K562 (cell line): Measurements from ENCODE around the gene CFD. TPM values are rescaled to one million over a fixed set of nuclear protein-coding genes. Genes with fewer than 3 reads are reported as not detected.

Source experiments
- ATAC-seq: fragments of 200-7000 bp; cut with Tn5 transposase; 3 replicates; pipeline ENCODE4 v1.9.1; 2020; ENCODE audit warnings: moderate library complexity
- BruUV-seq: library from RNA; stranded (reverse); fragments of 400-500 nt; replicated peaks from 2 replicates; lab custom pipeline; 2021; lab: Mats Ljungman, UMichigan
- CTCF ChIA-PET: fragments of 300-600 bp; formaldehyde crosslinking; extraction: SDS; loops from one replicate; lab custom pipeline; 2021; ENCODE audit warnings: low intra/inter-chr PET ratio; lab: Yijun Ruan, JAX
- POLR2A ChIA-PET: fragments of 300-600, 350-650 bp; sonication (Branson Sonifier 250); formaldehyde crosslinking; extraction: SDS; loops from one replicate; lab custom pipeline; 2021; ENCODE audit warnings: antibody characterized with exemption, inconsistent platforms; lab: Yijun Ruan, JAX
- DNase-seq, 4 experiments: peaks; one replicate each; pipeline versions ENCODE4 v3.0.0 to v3.0.0-alpha.2; 2011 to 2018; ENCODE audit warnings: low spot score in 3 of 4, mixed read lengths in 3 of 4; ENCODE audit errors: extremely low read depth in 1 of 4
- FAIRE-seq: peaks from 2 replicates; lab custom pipeline; 2011; peaks lifted over from hg19 to GRCh38; lab: Jason Lieb, UNC
- H2AFZ ChIP-seq: 2 replicates; pipeline ENCODE4 v1.6.0; 2011; ENCODE audit warnings: low read depth, low read length, control low read depth, inconsistent platforms
- H3K27ac ChIP-seq: fragments of 200-600 bp; 3 replicates; pipeline ENCODE4 v1.8.0; 2011; ENCODE audit warnings: low read depth, mild to moderate bottlenecking, control low read depth, inconsistent platforms, low read length, moderate library complexity, mixed read lengths; ENCODE audit errors: extremely low read depth
- H3K27me3 ChIP-seq, 2 experiments: fragments of 300-600 bp in 1 of 2; 2 replicates in 1 of 2; 3 replicates in 1 of 2; pipeline versions ENCODE4 v1.6.0 to v1.8.0; 2011; ENCODE audit warnings: inconsistent platforms in 2 of 2, low read length in 2 of 2, mild to moderate bottlenecking in 1 of 2, mixed read lengths in 1 of 2, moderate library complexity in 1 of 2; ENCODE audit not compliant: control insufficient read depth in 2 of 2, insufficient read depth in 2 of 2
- H3K36me3 ChIP-seq: fragments of 300-600 bp; 3 replicates; pipeline ENCODE4 v1.8.0; 2011; ENCODE audit warnings: mild to moderate bottlenecking, low read length, inconsistent platforms; ENCODE audit not compliant: control insufficient read depth, insufficient read depth
- H3K4me1 ChIP-seq, 2 experiments: fragments of 200-600 bp in 1 of 2; replicated peaks in 1 of 2; 2 replicates in 1 of 2; 3 replicates in 1 of 2; pipeline versions ENCODE4 v1.5.1 to v1.8.0; 2011; ENCODE audit warnings: inconsistent platforms in 2 of 2, low read length in 2 of 2, mild to moderate bottlenecking in 1 of 2, mixed read lengths in 1 of 2, moderate library complexity in 1 of 2; ENCODE audit not compliant: control insufficient read depth in 2 of 2, insufficient read depth in 2 of 2
- H3K4me2 ChIP-seq: 2 replicates; pipeline ENCODE4 v1.6.1; 2011; ENCODE audit warnings: low read length, control low read depth, inconsistent platforms, mixed read lengths; ENCODE audit not compliant: insufficient read depth
- H3K4me3 ChIP-seq: fragments of 200-600 bp; sonication (generic), shearing (Covaris generic); 2 replicates; pipeline ENCODE4 v1.5.1; 2016; ENCODE audit warnings: control low read depth, inconsistent platforms
- H3K79me2 ChIP-seq: fragments of 200-600 bp; 3 replicates; pipeline ENCODE4 v1.8.0; 2011; ENCODE audit warnings: low read length, inconsistent platforms; ENCODE audit not compliant: control insufficient read depth, insufficient read depth
- H3K9ac ChIP-seq, 2 experiments: 2 replicates each; pipeline versions ENCODE4 v1.6.0 to v1.6.1; 2011; ENCODE audit warnings: low read depth in 2 of 2, low read length in 2 of 2, control low read depth in 1 of 2, inconsistent platforms in 1 of 2, mild to moderate bottlenecking in 1 of 2, mixed read lengths in 1 of 2; ENCODE audit not compliant: insufficient read depth in 1 of 2
- H3K9me1 ChIP-seq: one replicate; pipeline ENCODE4 v1.6.0; 2011; ENCODE audit warnings: inconsistent platforms, mild to moderate bottlenecking, low read length, moderate library complexity; ENCODE audit not compliant: control insufficient read depth, insufficient read depth
- H3K9me3 ChIP-seq: replicated peaks from 2 replicates; pipeline ENCODE4 v1.5.1; 2011; ENCODE audit warnings: low read depth, low read length, inconsistent platforms; ENCODE audit not compliant: control insufficient read depth, insufficient read depth
- H4K20me1 ChIP-seq: replicated peaks from 2 replicates; pipeline ENCODE4 v1.6.1; 2011; ENCODE audit warnings: low read length, inconsistent platforms, mixed read lengths; ENCODE audit not compliant: control insufficient read depth, insufficient read depth
- ATF6 ChIP-seq: sonication (generic); formaldehyde crosslinking; IDR thresholded peaks from 2 replicates; pipeline ENCODE4 v1.4.0; 2020; ENCODE audit warnings: mild to moderate bottlenecking, missing genetic modification reagents
- BCOR ChIP-seq: fragments of 450-650 bp; IDR thresholded peaks from 2 replicates; pipeline ENCODE4 v1.6.1; 2016
- CCAR2 ChIP-seq: fragments of 200-400 bp; formaldehyde crosslinking; IDR thresholded peaks from 2 replicates; pipeline ENCODE4 v1.6.1; 2017; ENCODE audit warnings: mild to moderate bottlenecking, low read depth, low read length
- ELF1 ChIP-seq: fragments of 200-800 bp; sonication (Bioruptor generic); IDR thresholded peaks from 2 replicates; pipeline ENCODE4 v1.6.1; 2016; ENCODE audit warnings: missing genetic modification characterization, missing compliant biosample characterization
- ETV6 ChIP-seq, 3 experiments: fragments of 150-350 bp in 1 of 3; sonication (generic) in 1 of 3; formaldehyde crosslinking in 1 of 3; IDR thresholded peaks; 2 replicates each; pipeline versions ENCODE4 v1.6.1 to v1.8.0; 2014 to 2022; ENCODE audit warnings: borderline replicate concordance in 2 of 3, low read depth in 2 of 3, antibody characterized with exemption in 1 of 3, low read length in 1 of 3, mild to moderate bottlenecking in 1 of 3, missing genetic modification reagents in 1 of 3
- FUS ChIP-seq: fragments of 200-400 bp; formaldehyde crosslinking; optimal IDR thresholded peaks from 2 replicates; pipeline ENCODE3; 2017; ENCODE audit warnings: low read depth, low read length
- HDAC6 ChIP-seq: IDR thresholded peaks from 2 replicates; pipeline ENCODE4 v1.6.1; 2012; ENCODE audit warnings: low read depth, mild to moderate bottlenecking, control low read depth, inconsistent platforms, low read length, moderate library complexity
- KAT8 ChIP-seq: fragments of 450-650 bp; IDR thresholded peaks from 2 replicates; pipeline ENCODE4 v1.6.1; 2016; ENCODE audit warnings: low read depth, mild to moderate bottlenecking
- PHB ChIP-seq: fragments of 250-450 bp; sonication (Bioruptor Pico); IDR thresholded peaks from 2 replicates; pipeline ENCODE4 v1.5.0; 2021
- PTTG1 ChIP-seq: fragments of 450-650 bp; IDR thresholded peaks from 2 replicates; pipeline ENCODE4 v1.6.1; 2016; ENCODE audit warnings: low read depth, mild to moderate bottlenecking, missing genetic modification characterization, missing compliant biosample characterization
- YBX1 ChIP-seq: fragments of 450-650 bp; IDR thresholded peaks from 2 replicates; pipeline ENCODE4 v1.7.1; 2016; ENCODE audit warnings: mild to moderate bottlenecking
- ZFPM2 ChIP-seq: fragments of 250-450 bp; sonication (Bioruptor Pico); IDR thresholded peaks from 2 replicates; pipeline ENCODE4 v1.5.1; 2022; ENCODE audit warnings: mild to moderate bottlenecking
- ZNF347 ChIP-seq: fragments of 450-650 bp; formaldehyde crosslinking; IDR thresholded peaks from 2 replicates; pipeline ENCODE4 v1.4.0; 2020; ENCODE audit warnings: low read depth, mild to moderate bottlenecking, moderate library complexity
- ZNF395 ChIP-seq: fragments of 200-800 bp; sonication (Bioruptor generic); IDR thresholded peaks from 2 replicates; pipeline ENCODE4 v1.6.1; 2017; ENCODE audit warnings: missing genetic modification characterization, missing compliant biosample characterization
- ZNF717 ChIP-seq: fragments of 250-450 bp; sonication (Bioruptor Pico); IDR thresholded peaks from 2 replicates; pipeline ENCODE4 v1.5.0; 2021
- WGBS: fragments of 100-300 bp; shearing (Covaris generic); methylation state at CpG from one replicate; pipeline ENCODE4 v1.1.6; 2016; ENCODE audit warnings: low coverage, mixed read lengths; ENCODE audit not compliant: insufficient coverage; ENCODE audit errors: missing lambda C conversion rate; 5-methylcytosine and 5-hydroxymethylcytosine counted together
- in situ Hi-C: fragments of 300-500 bp; cut with MboI; formaldehyde crosslinking; loops from 4 replicates; pipeline ENCODE4 v1.15.0; 2018; ENCODE audit warnings: inconsistent platforms, mixed read lengths
- intact Hi-C: fragments of 100-400 bp; cut with micrococcal nuclease; formaldehyde crosslinking; loops from 2 replicates; pipeline ENCODE4 v1.14.2; 2022
- polyA plus RNA-seq, 8 experiments: library from polyadenylated mRNA; depleted of rRNA in 4 of 8; stranded (reverse) in 5 of 8; unstranded in 3 of 8; fragments of >200 nt; fragmentation: Nextera tagmentation in 2 of 8; fragmentation: Illumina TruSeq in 1 of 8; extraction: Ambion mirVana in 2 of 8; extraction: Trizol in 1 of 8; gene quantifications; 2 replicates each; pipeline versions ENCODE4 v1.2.1 to v1.2.3, GENCODE V29; 2011 to 2014; ENCODE audit warnings: inconsistent platforms in 1 of 8, missing spikeins in 1 of 8
- total RNA-seq, 7 experiments: library from RNA; depleted of rRNA in 6 of 7; stranded (reverse); fragments of >200 nt in 6 of 7; fragmentation: Illumina TruSeq in 2 of 7; extraction: Trizol in 2 of 7; gene quantifications; 2 replicates each; pipeline versions ENCODE4 v1.2.1 to v1.2.3, GENCODE V29; 2011 to 2021; ENCODE audit warnings: low replicate concordance in 1 of 7
- TF ChIP-seq, protein P1 (sequence below): fragments of 450-650 bp; formaldehyde crosslinking; IDR thresholded peaks from 2 replicates; pipeline ENCODE4 v1.4.0; 2022; ENCODE audit warnings: missing genetic modification characterization

The CFD gene
- total and polyA plus RNA-seq, 9 of the 15 experiments (the other 6 are each of a cell fraction or from before 2014, with no cell fraction given), result 0.52 to 59.4 (median 7.6) TPM

GRCh38 chr19:815775-816499, 43.5 kb upstream of the CFD start:
- POLR2A ChIA-PET, result interaction anchor here (1.0 to 1.2 kb wide), 5 partner anchors 8 to 223 kb away, joined by 3 to 8 read pairs (median 5); no protein-coding TSS in a partner anchor
- no peaks in the 10 kb centered on the region for H3K9me1 ChIP-seq
- TF ChIP-seq FUS (no peak), PHB (CRISPR knock-in tag) (no peak), BCOR (no peak), ZFPM2 (CRISPR knock-in tag) (no peak), ATF6 (CRISPR knock-in tag) (no peak), YBX1 (no peak), ETV6 (IDR thresholded peaks at IDR 0.05; ENCODE audit: borderline replicate concordance in 1 of 2, low read depth in 2 of 2, low read length in 1 of 2) (no peak), ETV6 (CRISPR knock-in tag; IDR thresholded peaks at IDR 0.05; ENCODE audit: borderline replicate concordance) (no peak), ZNF395 (CRISPR knock-in tag) (no peak), ZNF717 (CRISPR knock-in tag) (no peak), CCAR2 (no peak), HDAC6 (no peak), ZNF347 (CRISPR knock-in tag) (no peak), KAT8 (no peak), PTTG1 (tag) (no peak), ELF1 (tag) (no peak)
- TF ChIP-seq, protein P1, sequence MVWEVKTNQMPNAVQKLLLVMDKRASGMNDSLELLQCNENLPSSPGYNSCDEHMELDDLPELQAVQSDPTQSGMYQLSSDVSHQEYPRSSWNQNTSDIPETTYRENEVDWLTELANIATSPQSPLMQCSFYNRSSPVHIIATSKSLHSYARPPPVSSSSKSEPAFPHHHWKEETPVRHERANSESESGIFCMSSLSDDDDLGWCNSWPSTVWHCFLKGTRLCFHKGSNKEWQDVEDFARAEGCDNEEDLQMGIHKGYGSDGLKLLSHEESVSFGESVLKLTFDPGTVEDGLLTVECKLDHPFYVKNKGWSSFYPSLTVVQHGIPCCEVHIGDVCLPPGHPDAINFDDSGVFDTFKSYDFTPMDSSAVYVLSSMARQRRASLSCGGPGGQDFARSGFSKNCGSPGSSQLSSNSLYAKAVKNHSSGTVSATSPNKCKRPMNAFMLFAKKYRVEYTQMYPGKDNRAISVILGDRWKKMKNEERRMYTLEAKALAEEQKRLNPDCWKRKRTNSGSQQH (CRISPR knock-in tag), result 0 out of 2 replicates have a peak, but pooled peaks have one; percentile 32

More at GRCh38 chr19:815775-816499, 43.5 kb upstream of the CFD start:
- no TSS peak for BruUV-seq
- peaks cover 42% of the 10 kb centered on the region for H3K36me3 ChIP-seq
- peaks cover 0 to 47% of the 10 kb centered on the region in 2 experiments; a peak in 3 of 5 replicates for H3K4me1 ChIP-seq
- H4K20me1 ChIP-seq, result no peaks in the 10 kb centered on the region
- 80% methylated on average over 12 of the region's 13 CpGs for WGBS
- ATAC-seq, result no peak
- in situ Hi-C loops, result no loop called here
- H3K9ac ChIP-seq, result no peak overlapping the region
- H3K79me2 ChIP-seq, result peaks cover 8% of the 10 kb centered on the region; the same call in 2 of the 3 replicates
- no peak overlapping the region for H2AFZ ChIP-seq
- no peaks in the 10 kb centered on the region for H3K27me3 ChIP-seq
- FAIRE-seq, result no peak
- no peak overlapping the region for H3K4me3 ChIP-seq
- intact Hi-C loops, result no loop called here
- DNase-seq, result no peak
- H3K27ac ChIP-seq, result no peak overlapping the region
- no peak overlapping the region for H3K4me2 ChIP-seq
- peaks cover 3% of the 10 kb centered on the region for H3K9me3 ChIP-seq
- CTCF ChIA-PET, result no interaction called here
